ENCODE data around the gene SMAD6. TPM values are rescaled to one million over a fixed set of nuclear protein-coding genes. Genes with fewer than 3 reads are reported as not detected.

Gene SMAD6
- total RNA-seq, 6 experiments from 2014 or later, result 10.5 to 17.2 (median 12.3) TPM

DNA sequence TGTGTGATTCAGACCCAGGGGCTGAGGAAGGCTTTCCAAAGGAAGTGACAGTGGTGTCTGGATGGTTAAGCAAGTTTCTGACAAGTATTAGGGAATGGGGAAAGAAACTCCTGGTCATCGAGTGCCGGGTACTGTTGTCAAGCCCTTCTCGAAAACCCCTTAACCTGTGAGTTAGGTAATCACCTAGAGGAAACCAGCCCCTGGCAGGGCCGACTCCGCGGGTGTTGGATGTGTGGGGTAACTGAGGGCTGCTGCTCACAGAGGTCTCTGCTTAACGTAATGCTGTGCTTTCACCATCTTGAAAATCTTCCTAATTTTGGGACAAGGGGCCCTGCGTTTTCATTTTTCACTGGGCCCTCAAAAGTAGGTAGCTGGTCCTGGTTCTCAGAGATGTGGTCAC is 67.0 kb downstream of the SMAD6 start:
- WGBS (ENCODE audit: insufficient coverage, low coverage, low lambda C conversion rate, missing lambda C conversion rate), result 82% methylated on average over 3 of the region's 8 CpGs
- TF ChIP-seq, protein P1, sequence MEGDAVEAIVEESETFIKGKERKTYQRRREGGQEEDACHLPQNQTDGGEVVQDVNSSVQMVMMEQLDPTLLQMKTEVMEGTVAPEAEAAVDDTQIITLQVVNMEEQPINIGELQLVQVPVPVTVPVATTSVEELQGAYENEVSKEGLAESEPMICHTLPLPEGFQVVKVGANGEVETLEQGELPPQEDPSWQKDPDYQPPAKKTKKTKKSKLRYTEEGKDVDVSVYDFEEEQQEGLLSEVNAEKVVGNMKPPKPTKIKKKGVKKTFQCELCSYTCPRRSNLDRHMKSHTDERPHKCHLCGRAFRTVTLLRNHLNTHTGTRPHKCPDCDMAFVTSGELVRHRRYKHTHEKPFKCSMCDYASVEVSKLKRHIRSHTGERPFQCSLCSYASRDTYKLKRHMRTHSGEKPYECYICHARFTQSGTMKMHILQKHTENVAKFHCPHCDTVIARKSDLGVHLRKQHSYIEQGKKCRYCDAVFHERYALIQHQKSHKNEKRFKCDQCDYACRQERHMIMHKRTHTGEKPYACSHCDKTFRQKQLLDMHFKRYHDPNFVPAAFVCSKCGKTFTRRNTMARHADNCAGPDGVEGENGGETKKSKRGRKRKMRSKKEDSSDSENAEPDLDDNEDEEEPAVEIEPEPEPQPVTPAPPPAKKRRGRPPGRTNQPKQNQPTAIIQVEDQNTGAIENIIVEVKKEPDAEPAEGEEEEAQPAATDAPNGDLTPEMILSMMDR (IDR thresholded peaks at IDR 0.05), result no peak
- TF ChIP-seq POLR2A (IDR thresholded peaks at IDR 0.05), result no peak
- ATAC-seq, result no peak

GRCh38 chr15:66770518-66771350 is 68.7 kb downstream of the SMAD6 start:
- Histone ChIP-seq H3K27me3 (no peaks in the 10 kb centered on the region), H3K4me3 (no peak overlapping the region), H3K27ac (peak overlapping the region in 2 of 3 donors; percentile 22 to 29), H3K9me3 (no peaks in the 10 kb centered on the region), H3K4me1 (peaks cover 0 to 56% (median 28%) of the 10 kb centered on the region in 4 donors), H3K36me3 (no peaks in the 10 kb centered on the region)
- intact Hi-C loops (cut with DNase I), result loop anchor here (10.0 kb wide), 2 partner anchors 66 to 166 kb away; partner anchors contain the start of gene SMAD6 (in 1 of the 2)
- 55% methylated on average over 6 of the region's 14 CpGs for WGBS (ENCODE audit: insufficient coverage, low coverage, low lambda C conversion rate, missing lambda C conversion rate)
- no peak for DNase-seq
- no peak for TF ChIP-seq POLR2A (IDR thresholded peaks at IDR 0.05)
- TF ChIP-seq, protein P1 (IDR thresholded peaks at IDR 0.05), result no peak
- ATAC-seq, result no peak

More for the DNA sequence above, 67.0 kb downstream of the SMAD6 start:
- H3K4me3 ChIP-seq, result no peak overlapping the region
- H3K27me3 ChIP-seq, result no peaks in the 10 kb centered on the region
- no peaks in the 10 kb centered on the region for H3K36me3 ChIP-seq
- no peaks in the 10 kb centered on the region for H3K9me3 ChIP-seq
- DNase-seq, result no peak
- no peak overlapping the region for H3K27ac ChIP-seq
- intact Hi-C loops (cut with DNase I), result loop anchor here in 1 of 2 donors (10.0 kb wide), 1 partner anchor 64 kb away; the partner anchor contains the start of gene SMAD6
- peaks cover 2 to 56% (median 28%) of the 10 kb centered on the region in 4 donors for H3K4me1 ChIP-seq

DNA sequence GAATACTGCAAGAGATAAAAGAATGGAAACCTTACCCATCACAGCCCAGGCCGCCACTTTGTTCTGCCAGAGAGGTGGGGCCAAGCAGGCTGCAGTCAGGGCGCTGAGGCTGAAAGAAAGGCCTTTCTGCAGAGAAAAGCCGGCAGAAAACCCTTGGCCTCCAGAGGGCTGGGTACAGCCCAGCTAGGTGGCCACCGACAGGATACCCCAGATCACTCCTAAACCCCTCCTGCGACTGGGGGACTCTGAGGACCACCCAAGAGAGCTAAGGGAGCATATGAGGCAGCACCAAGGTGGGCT is 69.3 kb downstream of the SMAD6 start:
- H3K4me1 ChIP-seq, result peaks cover 0 to 50% (median 25%) of the 10 kb centered on the region in 4 donors

GRCh38 chr15:66772604-66773128 is 70.6 kb downstream of the SMAD6 start:
- intact Hi-C loops (cut with DNase I), result loop anchor here (10.0 kb wide), 2 partner anchors 68 to 168 kb away; partner anchors contain the start of gene SMAD6 (in 1 of the 2)
- H3K27ac ChIP-seq, result peak overlapping the region in 1 of 3 donors; percentile 49
- TF ChIP-seq POLR2A (IDR thresholded peaks at IDR 0.05), result no peak
- TF ChIP-seq, protein P1 (IDR thresholded peaks at IDR 0.05), result no peak
- H3K27me3 ChIP-seq, result no peaks in the 10 kb centered on the region
- H3K4me1 ChIP-seq, result peaks cover 0 to 41% (median 18%) of the 10 kb centered on the region in 4 donors
- no peak overlapping the region for H3K4me3 ChIP-seq
- 38% methylated on average over 7 of the region's 7 CpGs for WGBS (ENCODE audit: insufficient coverage, low coverage, low lambda C conversion rate, missing lambda C conversion rate)
- ATAC-seq, result peak in 3 of 4 donors; percentile 7 to 44 (median 24)
- H3K36me3 ChIP-seq, result no peaks in the 10 kb centered on the region
- no peak for DNase-seq
- no peaks in the 10 kb centered on the region for H3K9me3 ChIP-seq

More for the DNA sequence above, 69.3 kb downstream of the SMAD6 start:
- intact Hi-C loops (cut with DNase I), result loop anchor here (10.0 kb wide), 2 partner anchors 66 to 166 kb away; partner anchors contain the start of gene SMAD6 (in 1 of the 2)
- no peak overlapping the region for H3K4me3 ChIP-seq
- ATAC-seq, result peak in 2 of 4 donors; percentile 7 to 29
- TF ChIP-seq, protein P1 (IDR thresholded peaks at IDR 0.05), result no peak
- TF ChIP-seq POLR2A (IDR thresholded peaks at IDR 0.05), result no peak
- H3K36me3 ChIP-seq, result no peaks in the 10 kb centered on the region
- H3K9me3 ChIP-seq, result no peaks in the 10 kb centered on the region
- H3K27ac ChIP-seq, result no peak overlapping the region
- H3K27me3 ChIP-seq, result no peaks in the 10 kb centered on the region
- no peak for DNase-seq
- WGBS (ENCODE audit: insufficient coverage, low coverage, low lambda C conversion rate, missing lambda C conversion rate), result 49% methylated on average over 3 of the region's 5 CpGs

Data from right lobe of liver (tissue), 6 donors.